IPS-NIHi11 (cell line): Measurements from ENCODE around the gene OSBP2.
A peak's percentile ranks its signal among the peaks of the same experiment; 100 is the strongest.
"Not testable (repeated sequence)": the region's sequence is repeated elsewhere in the genome, so short reads cannot be mapped to it uniquely, and the experiment has no call there.

Experiments
- DNase-seq: peaks from one replicate; pipeline ENCODE4 v3.0.0; 2012; ENCODE audit warnings: mixed read lengths, low spot score

OSBP2 gene

DNA sequence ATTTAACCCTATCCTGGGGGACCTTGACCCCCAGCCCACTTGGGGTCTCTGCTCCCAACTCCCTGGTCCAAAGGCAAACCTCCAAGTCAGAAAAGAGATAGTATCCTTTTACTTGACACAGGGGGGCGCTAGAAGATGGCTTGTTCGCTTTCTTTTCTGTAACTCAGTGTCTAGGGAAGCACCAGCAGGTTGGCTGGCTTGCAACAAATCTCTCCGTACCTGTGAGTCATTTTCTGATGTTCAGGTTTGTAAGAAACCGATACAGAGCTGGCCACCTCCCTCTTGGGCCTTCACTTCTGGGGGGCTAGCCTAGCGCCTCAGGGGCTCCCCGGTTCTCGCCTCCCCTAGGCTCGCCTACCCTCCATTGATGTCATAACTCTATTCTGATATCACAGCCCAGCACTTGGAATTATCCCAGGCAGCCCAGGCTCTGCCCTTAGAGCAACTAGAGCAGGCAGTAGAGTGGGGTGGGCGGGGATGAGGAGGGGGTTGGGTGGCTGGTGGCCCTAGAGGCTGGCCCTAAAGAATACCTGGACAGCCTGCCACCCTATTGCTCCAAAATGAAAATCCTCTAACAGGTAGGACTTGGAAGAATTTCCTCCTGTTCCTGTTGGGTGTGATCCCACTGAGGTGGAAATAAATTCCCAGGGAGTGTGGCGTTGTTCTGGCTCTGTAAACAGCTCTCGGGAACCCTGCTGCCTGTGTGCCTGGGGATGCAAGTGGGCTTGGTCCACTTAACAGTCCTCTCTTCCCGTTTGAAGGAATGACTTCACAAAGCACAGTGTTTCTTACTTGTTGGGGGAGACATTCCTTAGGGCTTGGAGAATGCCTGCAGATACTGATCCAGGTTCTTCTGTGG is 69.4 kb downstream of the OSBP2 start:
- DNase-seq = peak; percentile 84

DNA sequence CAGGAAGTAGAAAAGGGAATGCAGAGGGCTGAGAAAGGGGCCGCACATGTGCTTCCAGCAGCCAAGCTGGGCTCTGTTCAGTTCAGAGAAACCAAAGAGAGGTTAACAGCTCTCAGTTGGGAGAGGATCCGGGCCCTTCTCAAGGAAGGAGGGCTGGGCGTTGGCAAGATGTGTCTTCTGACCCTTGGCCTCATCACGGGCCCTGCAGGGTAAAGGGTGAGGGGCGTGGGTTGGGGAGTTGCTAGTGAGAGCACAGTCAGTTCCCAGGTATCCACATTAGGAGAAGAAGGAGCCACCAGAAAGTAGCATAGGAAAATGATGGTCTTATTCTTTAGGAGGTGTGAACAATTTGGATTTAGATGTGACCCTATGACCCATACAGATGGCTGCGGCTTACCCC is 73.0 kb downstream of the OSBP2 start:
- DNase-seq = no peak

- DNase-seq = no peak
Measured at GRCh38 chr22:30770716-30771115, 76.0 kb downstream of the OSBP2 start.

DNA sequence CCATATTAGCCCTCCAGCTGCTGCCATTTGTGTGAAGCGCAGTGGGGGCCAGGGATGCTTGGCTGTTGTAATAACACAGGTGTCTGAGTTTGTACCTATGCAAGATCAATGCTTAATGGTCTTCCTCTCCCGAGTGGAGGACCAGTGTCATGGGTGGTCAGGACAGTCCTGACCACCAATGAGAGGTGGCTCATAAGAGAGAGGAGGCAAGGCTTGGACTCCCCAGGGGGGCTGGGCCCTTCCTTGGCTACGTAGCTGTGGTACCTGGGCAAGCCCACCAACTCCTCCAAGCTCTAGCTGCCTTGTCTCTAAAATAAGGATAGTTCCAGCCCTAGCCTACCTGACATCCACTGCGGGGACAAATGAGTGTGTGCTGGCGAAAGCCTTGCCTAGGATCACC is 79.2 kb downstream of the OSBP2 start:
- DNase-seq = no peak

- no peak for DNase-seq
Measured at GRCh38 chr22:30774566-30774965, 79.9 kb downstream of the OSBP2 start.

GRCh38 chr22:30776476-30776875 is 81.8 kb downstream of the OSBP2 start:
- no peak for DNase-seq

DNA sequence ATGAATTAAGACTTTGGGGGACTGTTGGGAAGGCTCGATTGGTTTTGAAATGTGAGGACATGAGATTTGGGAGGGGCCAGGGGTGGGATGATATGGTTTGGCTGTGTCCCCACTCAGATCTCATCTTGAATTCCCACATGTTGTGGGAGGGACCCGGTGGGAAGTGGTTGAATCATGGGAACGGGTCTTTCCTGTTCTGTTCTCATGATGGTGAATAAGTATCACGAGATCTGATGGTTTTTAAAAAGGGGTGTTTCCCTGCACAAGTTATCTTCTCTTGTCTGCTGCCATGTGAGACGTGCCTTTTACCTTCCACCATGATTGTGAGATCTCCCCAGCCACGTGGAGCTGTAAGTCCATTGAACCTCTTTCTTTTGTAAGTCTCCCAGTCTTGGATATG is 82.5 kb downstream of the OSBP2 start:
- not testable (repeated sequence) for DNase-seq

- no peak for DNase-seq
Measured at GRCh38 chr22:30777587-30777986, 82.9 kb downstream of the OSBP2 start.

- no peak for DNase-seq
Measured at GRCh38 chr22:30778261-30778660, 83.6 kb downstream of the OSBP2 start.

DNA sequence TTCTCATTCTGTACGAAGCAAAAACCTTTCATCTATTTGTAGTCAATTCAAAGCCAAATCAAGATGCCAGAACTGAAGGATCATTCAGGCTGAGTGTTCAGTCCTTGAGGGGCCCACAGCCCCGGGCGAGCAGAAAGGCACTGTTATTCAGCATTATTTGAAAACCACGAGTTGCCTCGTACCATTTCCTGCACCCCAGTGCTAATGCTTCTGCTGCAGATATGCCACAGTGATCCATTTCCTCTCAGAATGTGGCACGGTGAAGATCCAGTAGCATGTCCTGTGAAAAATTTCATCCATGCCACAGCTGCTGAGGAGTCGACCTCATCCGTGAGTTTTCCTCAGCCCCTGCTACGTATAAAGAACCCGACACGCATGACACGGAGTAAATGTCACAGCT is 85.4 kb downstream of the OSBP2 start:
- no peak for DNase-seq

- no peak for DNase-seq
Measured at GRCh38 chr22:30781271-30781875, 86.7 kb downstream of the OSBP2 start.

DNA sequence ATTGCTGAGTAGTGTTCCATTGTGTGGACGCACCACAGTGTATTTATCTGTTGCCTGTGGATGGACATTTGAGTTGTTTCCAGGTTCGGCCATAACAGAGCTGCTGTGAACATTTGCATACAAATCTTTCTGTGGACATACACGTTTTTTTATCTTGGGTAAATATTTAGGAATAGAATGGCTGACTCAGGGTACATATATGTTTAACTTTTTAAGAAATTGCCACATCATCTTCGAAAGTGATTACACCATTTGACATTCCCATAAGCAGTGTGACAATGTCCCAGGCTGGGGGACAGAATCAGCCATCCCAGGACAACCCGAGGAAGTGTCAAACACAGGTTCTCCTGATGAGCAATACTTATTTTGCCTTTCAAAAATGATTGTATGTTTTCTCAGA is 87.9 kb downstream of the OSBP2 start:
- DNase-seq = no peak

- no peak for DNase-seq
Measured at GRCh38 chr22:30783021-30783420, 88.3 kb downstream of the OSBP2 start.

- DNase-seq = no peak
Measured at GRCh38 chr22:30785527-30785926, 90.9 kb downstream of the OSBP2 start.

DNA sequence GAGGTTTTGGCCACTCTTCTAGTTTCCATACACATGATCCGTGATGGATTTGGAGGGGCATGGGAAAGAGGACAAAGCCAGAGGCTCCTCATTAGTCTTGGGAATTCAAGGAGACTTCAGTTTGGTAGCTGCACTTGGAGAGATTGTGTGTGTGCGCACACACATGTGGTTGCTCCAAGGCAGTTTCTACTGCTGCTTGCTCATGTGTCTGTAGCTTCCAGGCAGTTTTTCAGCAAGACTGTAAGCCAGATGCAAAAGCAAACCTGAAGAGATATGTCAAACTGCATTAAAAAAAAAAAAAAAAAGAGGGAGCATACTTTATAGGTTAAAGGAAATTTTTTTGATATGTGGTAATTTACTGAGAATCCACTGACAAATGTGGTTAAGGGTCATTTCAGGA is 95.7 kb downstream of the OSBP2 start:
- DNase-seq = no peak

- DNase-seq = no peak
Measured at GRCh38 chr22:30792456-30792855, 97.8 kb downstream of the OSBP2 start.

DNA sequence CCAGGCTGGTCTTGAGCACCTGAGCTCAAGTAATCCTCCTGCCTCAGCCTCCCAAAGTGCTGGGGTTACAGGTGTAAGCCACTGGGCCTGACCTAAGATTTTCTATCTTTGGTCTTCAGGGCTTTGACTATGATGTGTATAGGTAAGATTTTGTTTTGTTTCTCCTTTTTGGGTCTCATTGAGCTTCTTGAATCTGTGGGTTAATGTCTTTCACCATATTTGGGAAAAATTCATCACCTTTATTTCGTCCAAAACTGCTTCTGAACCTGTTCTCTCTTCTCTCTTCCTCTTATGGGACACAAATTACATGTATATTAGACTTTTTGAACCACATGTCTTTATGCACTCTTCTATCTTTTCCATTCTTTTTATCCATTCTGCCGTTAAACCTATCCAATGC is 100.4 kb downstream of the OSBP2 start:
- no peak for DNase-seq

GRCh38 chr22:30801695-30802094 is 107.0 kb downstream of the OSBP2 start:
- no peak for DNase-seq

DNA sequence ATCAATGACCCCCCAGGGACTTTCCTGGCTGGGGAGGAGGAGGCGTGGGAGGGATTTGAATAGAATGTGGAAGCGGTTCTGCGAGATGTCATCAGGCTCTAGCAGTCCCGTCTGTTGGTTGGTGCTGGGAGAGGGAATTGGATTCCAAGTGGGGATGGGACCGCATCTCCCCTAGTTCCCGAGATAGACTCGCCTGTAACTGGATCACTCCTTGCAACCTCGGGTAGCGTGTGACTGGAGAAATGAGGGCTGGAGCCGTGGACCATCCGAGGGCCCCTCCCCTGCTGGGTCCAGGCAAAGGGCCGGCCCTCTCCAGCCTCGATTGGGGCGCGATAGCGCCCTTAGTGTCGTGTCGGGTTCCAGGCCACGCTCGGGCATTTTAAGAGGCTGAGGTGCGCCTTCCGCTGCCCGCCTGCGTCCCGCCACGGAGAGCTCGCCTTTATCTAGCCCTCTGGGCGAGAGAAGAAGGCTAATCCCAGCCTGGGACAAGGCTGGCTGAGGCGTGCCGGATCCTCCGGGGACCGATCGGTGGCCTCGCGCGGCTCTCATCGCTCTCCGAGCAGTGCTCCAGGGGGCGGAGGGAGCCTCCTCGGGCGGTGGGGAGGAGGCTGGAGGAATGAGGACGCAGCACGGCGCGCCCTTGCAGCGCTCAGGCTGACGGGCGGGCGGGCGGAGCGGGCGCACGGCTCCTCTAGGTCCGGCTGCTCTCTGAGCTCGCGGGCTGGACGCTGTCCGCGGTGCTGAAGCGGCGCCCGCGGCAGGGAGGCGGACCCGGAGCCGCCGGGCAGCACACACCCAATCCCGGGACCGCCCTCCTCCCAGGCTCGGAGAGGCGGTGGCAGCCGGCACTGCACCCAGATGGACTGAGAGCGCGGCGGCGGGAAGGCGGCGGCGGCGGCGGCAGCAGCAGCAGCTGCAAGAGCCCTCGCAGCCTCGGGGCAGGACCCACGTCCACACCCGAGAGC is 107.8 kb downstream of the OSBP2 start:
- peak; percentile 96 for DNase-seq

- DNase-seq = no peak
Measured at GRCh38 chr22:30803679-30804078, 109.0 kb downstream of the OSBP2 start.

DNA sequence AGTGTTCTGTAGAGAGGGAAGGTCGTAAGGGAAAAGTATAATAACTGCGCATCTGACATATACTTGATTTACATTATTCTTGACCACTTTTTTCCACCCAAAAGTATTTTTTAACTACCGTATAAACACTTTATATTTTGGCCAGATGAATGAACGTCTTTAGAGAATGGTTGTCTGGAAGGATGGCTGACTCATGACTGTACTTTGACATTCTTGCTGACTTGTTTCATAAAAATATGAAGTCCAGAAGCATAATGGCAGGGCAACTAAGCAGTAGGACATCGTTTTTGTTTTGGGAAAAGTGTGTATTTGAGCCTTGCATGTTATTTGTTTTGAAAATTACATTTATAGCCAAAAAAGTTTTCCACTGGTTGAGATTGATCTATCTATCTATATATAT is 110.0 kb downstream of the OSBP2 start:
- no peak for DNase-seq

DNA sequence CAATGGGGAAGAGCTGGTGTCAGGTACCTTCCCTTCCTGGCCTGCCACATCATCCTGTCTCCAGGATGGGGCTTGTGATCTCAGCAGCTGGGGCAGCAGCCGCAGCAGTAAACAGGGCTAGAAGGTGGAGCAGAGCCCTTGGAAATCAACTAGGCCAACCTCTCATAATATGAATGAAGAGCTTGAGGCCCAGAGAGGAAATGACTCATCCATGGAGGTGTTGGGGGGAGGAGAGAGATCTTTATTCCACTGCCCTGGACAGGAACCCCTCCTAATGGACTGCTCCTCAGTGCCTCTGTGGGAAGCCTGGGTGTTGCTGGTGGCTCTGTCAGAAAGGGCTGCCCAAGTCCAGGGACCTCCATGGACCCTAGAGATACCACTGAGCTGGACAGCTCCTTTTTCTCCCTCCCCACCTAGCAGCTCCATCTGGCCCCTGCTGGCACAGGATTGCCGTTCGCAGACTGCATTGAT is 111.8 kb downstream of the OSBP2 start:
- peak; percentile 62 for DNase-seq
